Endodermal cell (in vitro differentiated cells): ENCODE results near the gene ACSS1. TPM values are rescaled to one million over a fixed set of nuclear protein-coding genes. Genes with fewer than 3 reads are reported as not detected.
A peak's percentile ranks its signal among the peaks of the same experiment; 100 is the strongest.

ENCODE experiments used
- DNase-seq: peaks from one replicate; pipeline ENCODE4 v3.0.0-alpha.2; 2017
- H3K27ac ChIP-seq: 2 replicates; pipeline ENCODE4 v1.5.1; 2013; ENCODE audit warnings: mild to moderate bottlenecking, low read depth, low read length, moderate library complexity
- H3K27me3 ChIP-seq: 2 replicates; pipeline ENCODE4 v1.6.1; 2013; ENCODE audit warnings: mild to moderate bottlenecking, low read length, moderate library complexity; ENCODE audit not compliant: insufficient read depth, control insufficient read depth, poor library complexity, severe bottlenecking
- H3K36me3 ChIP-seq: 2 replicates; pipeline ENCODE4 v1.7.0; 2013; ENCODE audit warnings: mild to moderate bottlenecking, low read length, moderate library complexity; ENCODE audit not compliant: control insufficient read depth, insufficient read depth
- H3K4me1 ChIP-seq: one replicate; pipeline ENCODE4 v1.7.0; 2013; ENCODE audit warnings: low read length; ENCODE audit not compliant: control insufficient read depth, insufficient read depth
- H3K4me3 ChIP-seq: 2 replicates; pipeline ENCODE4 v1.5.1; 2013; ENCODE audit warnings: mild to moderate bottlenecking, low read length, moderate library complexity
- H3K9ac ChIP-seq: 2 replicates; pipeline ENCODE4 v1.6.1; 2013; ENCODE audit warnings: mild to moderate bottlenecking, low read length, moderate library complexity; ENCODE audit not compliant: poor library complexity, severe bottlenecking; ENCODE audit errors: extremely low read depth
- H3K9me3 ChIP-seq: 2 replicates; pipeline ENCODE4 v1.6.1; 2013; ENCODE audit warnings: mild to moderate bottlenecking, low read length, moderate library complexity; ENCODE audit not compliant: control insufficient read depth
- H3K27ac Mint-ChIP-seq: 2 replicates; pipeline ENCODE4 v1.8.0; 2020; ENCODE audit warnings: mixed read lengths
- H3K27me3 Mint-ChIP-seq: 2 replicates; pipeline ENCODE4 v1.8.0; 2021; ENCODE audit warnings: mild to moderate bottlenecking, mixed read lengths; ENCODE audit not compliant: insufficient read depth
- H3K36me3 Mint-ChIP-seq: 2 replicates; pipeline ENCODE4 v1.8.0; 2020; ENCODE audit warnings: low read depth, mixed read lengths
- H3K4me1 Mint-ChIP-seq: 2 replicates; pipeline ENCODE4 v1.8.0; 2020; ENCODE audit warnings: mixed read lengths
- H3K4me3 Mint-ChIP-seq: 2 replicates; pipeline ENCODE4 v1.8.0; 2020; ENCODE audit warnings: mild to moderate bottlenecking, moderate library complexity, mixed read lengths
- H3K9me3 Mint-ChIP-seq: 2 replicates; pipeline ENCODE4 v1.8.0; 2020; ENCODE audit warnings: mild to moderate bottlenecking, mixed read lengths
- CTCF ChIP-seq: fragments of 200-600 bp; sonication (generic); conservative IDR thresholded peaks from 2 replicates; pipeline ENCODE4 v1.5.0; 2021; ENCODE audit warnings: antibody characterized with exemption, mild to moderate bottlenecking
- WGBS, 2 experiments: methylation state at CpG; one replicate each; pipeline versions ENCODE4 v1.1.5 to v1.1.7; 2013; ENCODE audit warnings: missing lambda C conversion rate in 2 of 2, mixed read lengths in 1 of 2; ENCODE audit not compliant: insufficient coverage in 1 of 2, insufficient read length in 1 of 2; 5-methylcytosine and 5-hydroxymethylcytosine counted together
- total RNA-seq, 2 donors: library from RNA; stranded (reverse); fragmentation: NEBNext Ultra II Directional in 1 of 2; extraction: Animal tissue kit (Norgen Biotek cat#: 25700) in 1 of 2; gene quantifications; 2 replicates in 1 of 2; 3 replicates in 1 of 2; pipeline ENCODE4 v1.2.1, GENCODE V29; 2021

Gene ACSS1
- total RNA-seq, 2 donors from 2014 or later, result 0.22 TPM; not detected in 1

- Histone ChIP-seq H3K9me3 (no peaks in the 10 kb centered on the region), H3K9ac (no peak overlapping the region), H3K36me3 (no peaks in the 10 kb centered on the region), H3K27me3 (no peaks in the 10 kb centered on the region), H3K27ac (no peak overlapping the region), H3K4me3 (no peak overlapping the region), H3K4me1 (no peaks in the 10 kb centered on the region)
- H3K27me3 Mint-ChIP-seq, result peaks cover 3% of the 10 kb centered on the region
- H3K9me3 Mint-ChIP-seq, result no peaks in the 10 kb centered on the region
- no peak for TF ChIP-seq CTCF
- H3K27ac Mint-ChIP-seq, result peak overlapping the region; percentile 20
- no peaks in the 10 kb centered on the region for H3K4me1 Mint-ChIP-seq
- WGBS, 2 experiments, result 90 to 96% methylated on average over 5 to 15 of the region's 15 CpGs
- H3K4me3 Mint-ChIP-seq, result no peak overlapping the region
- no peak for DNase-seq
- H3K36me3 Mint-ChIP-seq, result no peaks in the 10 kb centered on the region
These were observed 20.4 kb downstream of the ACSS1 start for GRCh38 chr20:25037288-25038102.

GRCh38 chr20:25036331-25036936, 21.5 kb downstream of the ACSS1 start:
- Mint-ChIP-seq H3K4me1 (no peaks in the 10 kb centered on the region), H3K9me3 (no peaks in the 10 kb centered on the region), H3K27me3 (peaks cover 3% of the 10 kb centered on the region), H3K36me3 (no peaks in the 10 kb centered on the region), H3K27ac (no peak overlapping the region), H3K4me3 (no peak overlapping the region)
- Histone ChIP-seq H3K9ac (no peak overlapping the region), H3K9me3 (no peaks in the 10 kb centered on the region), H3K4me1 (no peaks in the 10 kb centered on the region), H3K27ac (no peak overlapping the region), H3K27me3 (no peaks in the 10 kb centered on the region), H3K36me3 (no peaks in the 10 kb centered on the region), H3K4me3 (no peak overlapping the region)
- no peak for DNase-seq
- 81 to 90% methylated on average over 5 to 7 of the region's 7 CpGs for WGBS, 2 experiments
- TF ChIP-seq CTCF, result no peak

GRCh38 chr20:25035921-25036320, 22.0 kb downstream of the ACSS1 start:
- Mint-ChIP-seq H3K9me3 (no peaks in the 10 kb centered on the region), H3K27ac (no peak overlapping the region), H3K36me3 (no peaks in the 10 kb centered on the region), H3K27me3 (peaks cover 3% of the 10 kb centered on the region), H3K4me1 (no peaks in the 10 kb centered on the region), H3K4me3 (no peak overlapping the region)
- Histone ChIP-seq H3K27me3 (no peaks in the 10 kb centered on the region), H3K9me3 (no peaks in the 10 kb centered on the region), H3K27ac (no peak overlapping the region), H3K36me3 (no peaks in the 10 kb centered on the region), H3K9ac (no peak overlapping the region), H3K4me1 (no peaks in the 10 kb centered on the region), H3K4me3 (no peak overlapping the region)
- no peak for DNase-seq
- TF ChIP-seq CTCF, result no peak
- 86 to 91% methylated on average over 4 of the region's 4 CpGs for WGBS, 2 experiments
